DOHH2 (cell line): Measurements from ENCODE around the gene ANO6.

Source experiments
- H3F3A ChIP-seq: fragments of 200-600 bp; sonication (generic), shearing (Covaris generic); 2 replicates; pipeline ENCODE4 v1.6.0; 2016; ENCODE audit warnings: antibody characterized with exemption, mild to moderate bottlenecking; ENCODE audit not compliant: control insufficient read depth, insufficient read depth
- H3K27ac ChIP-seq: fragments of 200-600 bp; sonication (generic); 2 replicates; pipeline ENCODE4 v1.5.1; 2014; ENCODE audit warnings: low read depth, mild to moderate bottlenecking, low read length, moderate library complexity
- H3K27me3 ChIP-seq: fragments of 200-600 bp; sonication (generic); 2 replicates; pipeline ENCODE4 v1.6.1; 2014; ENCODE audit warnings: mild to moderate bottlenecking, low read length, mixed read lengths; ENCODE audit not compliant: control insufficient read depth
- H3K36me3 ChIP-seq: fragments of 200-600 bp; sonication (generic); 2 replicates; pipeline ENCODE4 v1.6.1; 2014; ENCODE audit warnings: mild to moderate bottlenecking, low read length, moderate library complexity, mixed read lengths; ENCODE audit not compliant: control insufficient read depth
- H3K4me1 ChIP-seq: fragments of 200-600 bp; sonication (generic); 2 replicates; pipeline ENCODE4 v1.6.1; 2014; ENCODE audit warnings: mild to moderate bottlenecking, low read length, mixed read lengths; ENCODE audit not compliant: control insufficient read depth
- H3K4me2 ChIP-seq: fragments of 200-600 bp; sonication (generic); 2 replicates; pipeline ENCODE4 v1.6.0; 2014; ENCODE audit warnings: mild to moderate bottlenecking, low read length, moderate library complexity
- H3K4me3 ChIP-seq: fragments of 200-600 bp; sonication (generic); 2 replicates; pipeline ENCODE4 v1.5.1; 2014; ENCODE audit warnings: mild to moderate bottlenecking, low read length, mixed read lengths
- H3K79me2 ChIP-seq: fragments of 200-600 bp; sonication (generic); 2 replicates; pipeline ENCODE4 v1.6.1; 2014; ENCODE audit warnings: mild to moderate bottlenecking, low read length, mixed read lengths; ENCODE audit not compliant: control insufficient read depth
- H3K9me2 ChIP-seq: fragments of 200-600 bp; sonication (generic); replicated peaks from 2 replicates; pipeline ENCODE4 v1.6.1; 2014; ENCODE audit warnings: mild to moderate bottlenecking, low read length, mixed read lengths; ENCODE audit not compliant: control insufficient read depth
- H3K9me3 ChIP-seq: fragments of 200-600 bp; sonication (generic); 2 replicates; pipeline ENCODE4 v1.6.1; 2014; ENCODE audit warnings: antibody characterized with exemption, low read length, mixed read lengths; ENCODE audit not compliant: control insufficient read depth, insufficient read depth
- H4K20me1 ChIP-seq: fragments of 200-600 bp; sonication (generic); 2 replicates; pipeline ENCODE4 v1.6.0; 2014; ENCODE audit warnings: low read depth, mild to moderate bottlenecking, antibody characterized with exemption, low read length, moderate library complexity; ENCODE audit not compliant: control insufficient read depth, insufficient read depth
- EZH2phosphoT487 ChIP-seq: fragments of 200-600 bp; sonication (generic); IDR thresholded peaks from 2 replicates; pipeline ENCODE4 v1.6.1; 2017; ENCODE audit warnings: borderline replicate concordance, mild to moderate bottlenecking, antibody characterized with exemption, low read length, moderate library complexity, mixed read lengths
- TF ChIP-seq, protein P1 (sequence below): fragments of 200-600 bp; sonication (generic); IDR thresholded peaks from one replicate; pipeline ENCODE4 v1.5.1; 2014; ENCODE audit warnings: antibody characterized with exemption, mild to moderate bottlenecking, low read depth, low read length; ENCODE audit not compliant: poor library complexity, severe bottlenecking

Gene ANO6

DNA sequence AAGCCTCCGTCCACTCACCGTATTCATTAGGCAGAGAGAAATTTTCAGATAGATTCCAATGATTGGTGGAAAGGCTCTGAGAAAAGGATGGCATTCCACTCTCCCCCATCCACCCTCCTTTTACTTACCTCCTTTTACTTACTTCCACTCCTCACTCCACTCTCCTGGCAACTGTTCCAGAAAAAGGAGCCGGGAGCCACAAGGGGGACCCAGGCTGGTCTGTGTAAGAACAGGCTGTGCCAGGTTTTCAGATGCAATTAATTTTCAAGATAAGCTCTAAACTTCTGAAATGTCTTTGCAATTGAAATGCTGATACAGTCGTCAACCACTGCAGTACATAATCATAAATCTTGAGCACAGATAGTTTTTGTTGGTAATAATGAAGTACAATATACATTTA is 248.8 kb downstream of the ANO6 start:
- Histone ChIP-seq H3F3A (no peaks in the 10 kb centered on the region), H3K79me2 (no peaks in the 10 kb centered on the region), H3K4me1 (no peaks in the 10 kb centered on the region), H4K20me1 (no peaks in the 10 kb centered on the region), H3K4me2 (no peak overlapping the region), H3K27ac (no peak overlapping the region), H3K9me2 (no peaks in the 10 kb centered on the region), H3K36me3 (no peaks in the 10 kb centered on the region), H3K9me3 (no peaks in the 10 kb centered on the region), H3K27me3 (no peaks in the 10 kb centered on the region), H3K4me3 (no peak overlapping the region)
- TF ChIP-seq, protein P1, sequence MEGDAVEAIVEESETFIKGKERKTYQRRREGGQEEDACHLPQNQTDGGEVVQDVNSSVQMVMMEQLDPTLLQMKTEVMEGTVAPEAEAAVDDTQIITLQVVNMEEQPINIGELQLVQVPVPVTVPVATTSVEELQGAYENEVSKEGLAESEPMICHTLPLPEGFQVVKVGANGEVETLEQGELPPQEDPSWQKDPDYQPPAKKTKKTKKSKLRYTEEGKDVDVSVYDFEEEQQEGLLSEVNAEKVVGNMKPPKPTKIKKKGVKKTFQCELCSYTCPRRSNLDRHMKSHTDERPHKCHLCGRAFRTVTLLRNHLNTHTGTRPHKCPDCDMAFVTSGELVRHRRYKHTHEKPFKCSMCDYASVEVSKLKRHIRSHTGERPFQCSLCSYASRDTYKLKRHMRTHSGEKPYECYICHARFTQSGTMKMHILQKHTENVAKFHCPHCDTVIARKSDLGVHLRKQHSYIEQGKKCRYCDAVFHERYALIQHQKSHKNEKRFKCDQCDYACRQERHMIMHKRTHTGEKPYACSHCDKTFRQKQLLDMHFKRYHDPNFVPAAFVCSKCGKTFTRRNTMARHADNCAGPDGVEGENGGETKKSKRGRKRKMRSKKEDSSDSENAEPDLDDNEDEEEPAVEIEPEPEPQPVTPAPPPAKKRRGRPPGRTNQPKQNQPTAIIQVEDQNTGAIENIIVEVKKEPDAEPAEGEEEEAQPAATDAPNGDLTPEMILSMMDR, result no peak
- TF ChIP-seq EZH2phosphoT487, result no peak

DNA sequence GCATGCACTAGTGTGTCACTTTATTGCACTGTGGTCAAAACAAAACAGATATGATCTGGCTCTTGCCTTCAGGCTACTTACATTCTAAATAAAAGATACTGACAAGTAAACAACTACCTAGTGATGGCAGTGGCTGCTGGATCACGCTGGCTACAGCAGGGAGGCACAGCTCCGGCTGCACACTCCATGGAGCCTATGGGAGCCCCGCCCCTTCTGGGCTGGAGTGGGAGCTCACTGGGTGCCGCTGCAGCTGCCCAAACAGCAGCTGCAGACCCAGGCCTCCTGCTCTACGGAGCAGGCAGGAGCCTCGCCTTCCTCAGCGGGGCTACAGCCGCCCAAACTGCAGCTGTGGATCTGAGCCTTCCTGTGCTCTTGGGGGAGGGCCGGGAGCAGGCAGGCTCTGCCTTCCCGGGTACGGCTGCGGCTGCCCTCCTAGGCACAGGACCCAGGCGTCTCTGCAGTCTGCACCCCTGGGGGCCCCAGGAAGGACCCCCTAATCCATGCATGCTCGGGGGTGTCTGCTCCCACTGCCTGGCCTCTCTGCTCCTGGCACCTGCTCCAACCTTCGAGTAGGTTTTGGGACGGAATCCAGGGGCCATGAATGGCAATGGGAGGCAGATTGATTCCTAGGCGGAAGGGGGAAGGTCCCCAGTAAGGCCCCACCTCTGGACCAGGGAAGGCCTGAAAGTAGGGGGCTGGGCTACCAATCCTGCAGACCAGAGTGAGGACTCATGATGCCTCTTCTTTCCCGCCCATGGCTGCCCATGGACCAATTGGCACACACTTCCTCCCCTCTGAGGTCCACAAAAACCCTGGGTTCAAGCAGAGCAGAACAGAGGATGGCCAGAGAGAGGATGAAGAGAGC is 253.1 kb downstream of the ANO6 start:
- no peaks in the 10 kb centered on the region for H3K79me2 ChIP-seq
- H4K20me1 ChIP-seq, result no peaks in the 10 kb centered on the region
- no peaks in the 10 kb centered on the region for H3F3A ChIP-seq
- H3K27ac ChIP-seq, result no peak overlapping the region
- H3K4me2 ChIP-seq, result no peak overlapping the region
- H3K4me1 ChIP-seq, result no peaks in the 10 kb centered on the region
- H3K9me3 ChIP-seq, result no peaks in the 10 kb centered on the region
- TF ChIP-seq, protein P1, result no peak
- no peak for TF ChIP-seq EZH2phosphoT487
- H3K27me3 ChIP-seq, result no peaks in the 10 kb centered on the region
- H3K9me2 ChIP-seq, result no peaks in the 10 kb centered on the region
- no peak overlapping the region for H3K4me3 ChIP-seq
- no peaks in the 10 kb centered on the region for H3K36me3 ChIP-seq

DNA sequence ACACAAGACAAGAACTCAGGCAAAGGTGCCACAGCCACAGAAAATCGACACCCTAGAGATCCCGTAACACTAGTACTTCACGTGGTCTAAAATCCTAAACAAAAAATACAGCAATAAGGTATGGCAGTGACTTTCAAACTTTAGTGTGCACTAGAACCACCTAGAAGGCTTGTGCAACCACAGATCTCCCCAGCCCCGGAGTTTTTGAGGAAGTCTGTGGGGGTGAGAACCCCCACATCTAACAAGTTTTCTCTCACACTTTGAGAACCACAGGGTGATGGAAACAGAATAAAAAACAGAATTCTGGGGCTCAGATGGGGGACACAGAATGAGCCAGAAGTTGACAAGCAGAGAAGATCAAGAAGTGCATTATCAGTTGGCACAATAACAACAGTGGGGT is 254.0 kb downstream of the ANO6 start:
- H3K27ac ChIP-seq, result no peak overlapping the region
- H3K36me3 ChIP-seq, result no peaks in the 10 kb centered on the region
- H3K4me3 ChIP-seq, result no peak overlapping the region
- no peaks in the 10 kb centered on the region for H3K9me2 ChIP-seq
- no peaks in the 10 kb centered on the region for H3K4me1 ChIP-seq
- H3F3A ChIP-seq, result no peaks in the 10 kb centered on the region
- no peak overlapping the region for H3K4me2 ChIP-seq
- no peaks in the 10 kb centered on the region for H3K79me2 ChIP-seq
- H4K20me1 ChIP-seq, result no peaks in the 10 kb centered on the region
- TF ChIP-seq, protein P1, result no peak
- no peak for TF ChIP-seq EZH2phosphoT487
- no peaks in the 10 kb centered on the region for H3K27me3 ChIP-seq
- H3K9me3 ChIP-seq, result no peaks in the 10 kb centered on the region
